Measurements from ENCODE around the gene QARS1. TPM values are rescaled to one million over a fixed set of nuclear protein-coding genes. Genes with fewer than 3 reads are reported as not detected.

QARS1 gene
- total and polyA plus RNA-seq, 11 donors = 145 to 221 (median 194) TPM

DNA sequence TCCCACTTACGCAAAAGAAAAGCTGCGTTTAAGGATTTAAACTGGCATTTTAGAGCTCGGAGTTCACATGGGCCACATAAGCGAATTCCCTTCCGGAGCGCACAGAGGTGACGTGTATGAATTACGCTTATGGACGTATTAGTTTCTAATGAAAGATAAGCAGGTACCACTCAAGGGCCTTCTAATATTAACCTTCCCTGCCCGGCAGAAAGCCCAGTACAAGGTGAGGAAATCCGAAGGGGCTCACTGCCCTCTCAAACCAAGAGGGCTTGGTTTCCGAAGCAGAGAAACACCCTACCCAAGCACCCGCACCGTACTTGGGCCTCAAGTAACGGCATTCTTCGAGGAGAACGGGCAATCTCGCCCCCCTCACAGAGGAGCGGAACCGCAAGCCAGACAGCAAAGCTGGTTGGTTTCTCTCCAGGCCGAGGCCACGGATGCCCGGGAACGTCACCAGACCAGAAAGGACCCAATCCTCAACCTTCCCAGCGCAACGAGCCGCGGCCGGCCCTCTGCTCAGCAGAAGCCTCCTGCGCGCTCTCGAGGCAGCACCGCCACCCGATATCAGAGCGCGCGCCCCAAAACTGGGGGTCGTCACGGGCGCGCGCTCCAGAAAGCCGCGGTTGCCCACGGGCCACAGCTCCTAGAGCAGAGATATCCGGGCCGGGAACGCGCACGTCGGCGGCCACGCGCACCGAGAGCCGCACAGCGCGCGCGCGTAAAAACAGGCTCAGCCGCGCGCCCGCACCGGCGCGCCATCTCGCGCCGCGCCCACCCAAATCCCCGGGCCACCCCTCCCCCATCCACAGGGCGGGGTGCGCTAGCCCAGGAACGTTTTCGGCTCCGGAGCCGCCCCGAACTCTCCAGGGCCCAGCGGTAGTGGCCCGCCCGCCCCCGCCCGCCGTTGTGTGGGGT is 11.4 kb downstream of the QARS1 start:
- Histone ChIP-seq H3K9me3 (no peaks in the 10 kb centered on the region), H3K4me3 (peak overlapping the region; percentile 63 to 100 (median 94)), H3K4me1 (peaks cover 0 to 59% (median 42%) of the 10 kb centered on the region in 12 donors), H3K27ac (peak overlapping the region; percentile 86 to 99 (median 94)), H3K27me3 (no peaks in the 10 kb centered on the region), H3K36me3 (peaks cover 0 to 44% (median 35%) of the 10 kb centered on the region in 9 donors)
- TF ChIP-seq POLR2A (IDR thresholded peaks at IDR 0.05) = no peak
- TF ChIP-seq, protein P1, sequence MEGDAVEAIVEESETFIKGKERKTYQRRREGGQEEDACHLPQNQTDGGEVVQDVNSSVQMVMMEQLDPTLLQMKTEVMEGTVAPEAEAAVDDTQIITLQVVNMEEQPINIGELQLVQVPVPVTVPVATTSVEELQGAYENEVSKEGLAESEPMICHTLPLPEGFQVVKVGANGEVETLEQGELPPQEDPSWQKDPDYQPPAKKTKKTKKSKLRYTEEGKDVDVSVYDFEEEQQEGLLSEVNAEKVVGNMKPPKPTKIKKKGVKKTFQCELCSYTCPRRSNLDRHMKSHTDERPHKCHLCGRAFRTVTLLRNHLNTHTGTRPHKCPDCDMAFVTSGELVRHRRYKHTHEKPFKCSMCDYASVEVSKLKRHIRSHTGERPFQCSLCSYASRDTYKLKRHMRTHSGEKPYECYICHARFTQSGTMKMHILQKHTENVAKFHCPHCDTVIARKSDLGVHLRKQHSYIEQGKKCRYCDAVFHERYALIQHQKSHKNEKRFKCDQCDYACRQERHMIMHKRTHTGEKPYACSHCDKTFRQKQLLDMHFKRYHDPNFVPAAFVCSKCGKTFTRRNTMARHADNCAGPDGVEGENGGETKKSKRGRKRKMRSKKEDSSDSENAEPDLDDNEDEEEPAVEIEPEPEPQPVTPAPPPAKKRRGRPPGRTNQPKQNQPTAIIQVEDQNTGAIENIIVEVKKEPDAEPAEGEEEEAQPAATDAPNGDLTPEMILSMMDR (IDR thresholded peaks at IDR 0.05) = no peak
- DNase-seq (peak; percentile 78 to 89 (median 84)), ATAC-seq (peak in 3 of 4 donors; percentile 17 to 64 (median 61))
- WGBS, 4 donors = 0% methylated on average over 43 to 86 of the region's 86 CpGs
- intact Hi-C loops (cut with DNase I) = loop anchor here in 3 of 10 donors (5.0 to 10.0 kb wide), 3 partner anchors 66 to 108 kb away; partner anchors contain the start of genes IMPDH2 (in 2 of the 3) and NDUFAF3 (in 1 of the 3)

DNA sequence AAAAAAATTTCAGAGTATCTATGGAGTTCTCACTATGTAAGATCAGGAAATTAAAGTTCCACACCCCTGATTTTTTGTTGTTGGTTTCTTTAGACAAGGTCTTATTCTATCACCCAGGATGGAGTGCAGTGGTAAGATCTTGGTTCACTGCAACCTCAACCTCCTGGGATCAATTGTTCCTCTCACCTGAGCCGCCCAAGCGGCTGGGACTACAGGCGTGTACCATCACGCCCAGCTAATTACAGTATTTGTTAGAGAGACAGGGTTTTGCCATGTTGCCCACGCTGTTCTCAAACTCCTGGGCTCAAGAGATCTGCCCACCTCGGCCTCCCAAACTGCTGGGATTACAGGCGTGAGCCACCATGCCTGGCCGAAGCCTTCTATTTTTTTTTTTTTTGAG is 23.1 kb downstream of the QARS1 start:
- intact Hi-C loops (cut with DNase I) = no loop called here
- 96% methylated on average over 8 of the region's 8 CpGs for WGBS, 4 donors
- DNase-seq (no peak), ATAC-seq (no peak)
- no peaks in the 10 kb centered on the region for H3K27me3 ChIP-seq
- H3K9me3 ChIP-seq = no peaks in the 10 kb centered on the region
- H3K36me3 ChIP-seq = peaks cover 0 to 54% (median 35%) of the 10 kb centered on the region in 9 donors
- H3K4me3 ChIP-seq = no peak overlapping the region
- peaks cover 0 to 9% (median 0%) of the 10 kb centered on the region in 12 donors for H3K4me1 ChIP-seq
- no peak overlapping the region for H3K27ac ChIP-seq
- TF ChIP-seq, protein P1 (IDR thresholded peaks at IDR 0.05) = no peak
- no peak for TF ChIP-seq POLR2A (IDR thresholded peaks at IDR 0.05)

DNA sequence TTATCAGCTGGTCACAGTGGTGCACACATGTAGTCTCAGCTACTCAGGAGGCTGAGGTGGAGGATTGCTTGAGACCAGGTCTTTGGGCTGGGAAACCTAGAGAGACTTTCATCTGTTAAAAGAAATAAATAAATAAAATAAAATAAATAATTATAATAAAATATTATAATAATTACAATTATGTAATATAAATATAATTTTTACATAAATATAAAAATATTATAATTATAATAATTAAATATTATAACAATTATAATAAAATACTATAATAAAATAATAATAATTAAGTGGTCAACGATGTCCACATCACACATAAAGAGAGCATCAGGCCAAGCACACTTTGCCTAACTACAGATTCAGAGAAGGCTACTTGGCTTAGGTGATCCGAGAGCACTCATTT is 25.3 kb downstream of the QARS1 start:
- ATAC-seq = no peak
- H3K36me3 ChIP-seq = peaks cover 0 to 62% (median 50%) of the 10 kb centered on the region in 9 donors
- intact Hi-C loops (cut with DNase I) = no loop called here
- H3K9me3 ChIP-seq = no peaks in the 10 kb centered on the region
- 96 to 97% (median 96%) methylated on average over 2 of the region's 2 CpGs for WGBS, 4 donors
- no peak overlapping the region for H3K4me3 ChIP-seq
- no peak overlapping the region for H3K27ac ChIP-seq
- TF ChIP-seq POLR2A (IDR thresholded peaks at IDR 0.05) = no peak
- TF ChIP-seq, protein P1 (IDR thresholded peaks at IDR 0.05) = no peak
- H3K4me1 ChIP-seq = peaks cover 0 to 9% (median 0%) of the 10 kb centered on the region in 12 donors
- DNase-seq = no peak
- H3K27me3 ChIP-seq = no peaks in the 10 kb centered on the region

DNA sequence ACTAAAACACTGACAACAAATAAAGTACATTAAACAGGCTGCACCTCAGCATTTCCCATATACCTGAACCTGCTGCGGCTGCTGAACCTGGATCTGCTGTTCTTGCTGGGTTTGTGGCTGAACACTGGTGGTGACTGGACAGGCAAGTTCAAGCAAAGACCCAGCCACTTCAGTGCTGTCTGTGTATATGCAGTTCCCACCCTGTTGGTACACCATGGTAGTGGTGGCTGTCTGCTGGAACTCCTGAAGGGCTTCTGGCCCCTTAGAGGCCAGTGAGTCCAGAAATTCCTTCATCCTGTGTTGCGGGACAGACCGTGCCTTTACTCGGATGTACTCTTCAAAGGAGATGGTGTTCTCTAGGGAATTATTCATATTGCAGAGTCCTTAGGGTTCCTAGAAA is 27.9 kb downstream of the QARS1 start:
- ATAC-seq (no peak), DNase-seq (no peak)
- intact Hi-C loops (cut with DNase I) = no loop called here
- Histone ChIP-seq H3K27me3 (no peaks in the 10 kb centered on the region), H3K4me3 (no peak overlapping the region), H3K9me3 (no peaks in the 10 kb centered on the region), H3K27ac (no peak overlapping the region), H3K4me1 (peaks cover 0 to 9% (median 0%) of the 10 kb centered on the region in 12 donors), H3K36me3 (peaks cover 0 to 84% (median 73%) of the 10 kb centered on the region in 9 donors)
- TF ChIP-seq, protein P1 (IDR thresholded peaks at IDR 0.05) = no peak
- TF ChIP-seq POLR2A (IDR thresholded peaks at IDR 0.05) = no peak
- WGBS, 4 donors = 76 to 81% (median 79%) methylated on average over 4 of the region's 4 CpGs

Measured in heart left ventricle (tissue), 16 donors.